Left lobe of liver (tissue), 2 donors: ENCODE measurements around the gene RNU6-9. TPM values are rescaled to one million over a fixed set of nuclear protein-coding genes. Genes with fewer than 3 reads are reported as not detected.
"Not testable (repeated sequence)": the region's sequence is repeated elsewhere in the genome, so short reads cannot be mapped to it uniquely, and the experiment has no call there.

Source experiments
- ATAC-seq: fragments of 200-7000 bp; cut with Tn5 transposase; one replicate; pipeline ENCODE4 v1.9.1; 2020; ENCODE audit warnings: mild to moderate bottlenecking, moderate library complexity
- DNase-seq: peaks from one replicate; pipeline ENCODE4 v3.0.0-alpha.2; 2020; ENCODE audit warnings: low spot score
- total RNA-seq: library from RNA; stranded (reverse); gene quantifications from one replicate; pipeline ENCODE4 v1.2.1, GENCODE V29; 2021
- donor health status: DM: no; HTN: no; CAD: no; lungs with moderate emphysema.
- donor health status: DM: no; HTN: yes; CAD: no.

RNU6-9 gene
- total RNA-seq, 1 donor from 2014 or later = not detected

GRCh38 chr19:876780-877314 is 16.4 kb upstream of the RNU6-9 start:
- ATAC-seq (no peak), DNase-seq (no peak)

DNA sequence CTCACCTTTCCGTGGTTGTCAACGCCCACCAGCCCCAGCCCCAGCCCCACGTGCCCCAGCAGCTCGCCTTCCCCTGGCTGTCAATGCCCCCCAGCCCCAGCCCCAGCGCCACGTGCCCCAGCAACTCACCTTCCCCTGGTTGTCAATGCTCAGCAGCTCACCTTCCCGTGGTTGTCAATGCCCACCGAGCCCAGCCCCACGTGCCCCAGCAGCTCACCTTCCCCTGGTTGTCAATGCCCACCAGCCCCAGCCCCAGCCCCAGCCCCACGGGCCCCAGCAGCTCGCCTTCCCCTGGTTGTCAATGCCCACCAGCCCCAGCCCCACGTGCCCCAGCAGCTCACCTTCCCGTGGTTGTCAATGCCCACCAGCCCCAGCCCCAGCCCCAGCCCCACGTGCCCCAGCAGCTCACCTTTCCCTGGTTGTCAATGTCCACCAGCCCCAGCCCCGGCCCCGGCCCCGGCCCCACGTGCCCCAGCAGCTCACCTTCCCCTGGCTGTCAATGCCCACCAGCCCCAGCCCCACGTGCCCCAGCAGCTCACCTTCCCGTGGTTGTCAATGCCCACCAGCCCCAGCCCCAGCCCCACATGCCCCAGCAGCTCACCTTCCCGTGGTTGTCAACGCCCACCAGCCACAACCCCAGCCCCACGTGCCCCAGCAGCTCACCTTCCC is 15.2 kb upstream of the RNU6-9 start:
- DNase-seq, ATAC-seq: not testable (repeated sequence)

- ATAC-seq, DNase-seq: not testable (repeated sequence)
These were observed 14.3 kb upstream of the RNU6-9 start for GRCh38 chr19:878751-879561.

DNA sequence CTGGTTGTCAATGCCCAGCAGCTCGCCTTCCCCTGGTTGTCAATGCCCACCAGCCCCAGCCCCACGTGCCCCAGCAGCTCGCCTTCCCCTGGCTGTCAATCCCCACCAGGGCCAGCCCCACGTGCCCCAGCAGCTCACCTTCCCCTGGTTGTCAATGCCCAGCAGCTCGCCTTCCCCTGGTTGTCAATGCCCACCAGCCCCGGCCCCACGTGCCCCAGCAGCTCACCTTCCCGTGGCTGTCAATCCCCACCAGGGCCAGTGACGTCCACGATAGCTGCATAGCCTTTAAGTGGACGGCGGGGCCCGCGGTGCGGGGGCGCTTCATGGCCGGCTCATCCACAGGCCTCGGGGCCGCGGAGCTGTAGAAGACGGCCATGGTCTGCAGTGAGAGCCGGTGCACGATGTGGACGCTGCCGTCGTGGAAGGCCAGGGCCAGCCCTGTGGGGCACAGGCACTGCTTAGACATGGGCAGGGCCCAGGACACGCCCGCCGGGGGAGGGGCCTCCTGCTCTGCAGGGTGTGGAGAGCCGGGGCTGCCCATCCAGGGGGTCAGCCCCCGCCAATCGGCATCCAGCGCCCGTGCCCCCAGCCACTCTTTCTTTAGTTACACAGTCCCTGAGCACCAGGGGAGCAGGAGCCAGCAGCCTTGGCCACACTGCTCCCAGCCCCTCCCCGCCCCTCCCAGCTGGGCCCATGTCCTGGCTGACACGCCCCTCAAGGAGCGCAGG is 13.4 kb upstream of the RNU6-9 start:
- no peak for DNase-seq
- ATAC-seq = peak; percentile 8

GRCh38 chr19:881385-882071 is 11.8 kb upstream of the RNU6-9 start:
- ATAC-seq (no peak), DNase-seq (no peak)

DNA sequence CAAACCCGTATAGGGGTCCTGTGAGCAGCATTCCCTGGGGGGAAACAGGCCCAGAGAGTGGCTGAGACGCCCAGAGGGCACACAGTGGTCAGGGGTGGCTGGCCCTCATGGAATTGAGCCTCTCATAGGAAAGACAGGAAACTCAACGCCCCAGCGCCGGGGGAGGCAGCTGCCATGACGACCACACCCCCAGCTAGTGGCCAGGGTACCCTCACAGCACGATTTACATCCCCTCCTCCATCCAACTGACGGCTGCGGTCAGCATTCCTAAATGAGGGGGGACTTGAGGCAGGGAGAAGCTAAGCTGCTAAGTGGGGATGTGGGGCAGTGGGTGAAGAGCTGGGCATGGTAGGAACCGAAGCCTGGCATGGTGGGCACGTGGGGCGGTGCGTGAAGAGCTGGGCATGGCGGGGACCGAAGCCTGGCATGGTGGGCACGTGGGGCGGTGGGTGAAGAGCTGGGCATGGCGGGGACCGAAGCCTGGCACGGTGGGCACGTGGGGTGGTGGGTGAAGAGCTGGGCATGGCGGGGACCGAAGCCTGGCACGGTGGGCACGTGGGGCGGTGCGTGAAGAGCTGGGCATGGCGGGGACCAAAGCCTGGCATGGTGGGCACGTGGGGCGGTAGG is 10.3 kb upstream of the RNU6-9 start:
- ATAC-seq = no peak
- no peak for DNase-seq

DNA sequence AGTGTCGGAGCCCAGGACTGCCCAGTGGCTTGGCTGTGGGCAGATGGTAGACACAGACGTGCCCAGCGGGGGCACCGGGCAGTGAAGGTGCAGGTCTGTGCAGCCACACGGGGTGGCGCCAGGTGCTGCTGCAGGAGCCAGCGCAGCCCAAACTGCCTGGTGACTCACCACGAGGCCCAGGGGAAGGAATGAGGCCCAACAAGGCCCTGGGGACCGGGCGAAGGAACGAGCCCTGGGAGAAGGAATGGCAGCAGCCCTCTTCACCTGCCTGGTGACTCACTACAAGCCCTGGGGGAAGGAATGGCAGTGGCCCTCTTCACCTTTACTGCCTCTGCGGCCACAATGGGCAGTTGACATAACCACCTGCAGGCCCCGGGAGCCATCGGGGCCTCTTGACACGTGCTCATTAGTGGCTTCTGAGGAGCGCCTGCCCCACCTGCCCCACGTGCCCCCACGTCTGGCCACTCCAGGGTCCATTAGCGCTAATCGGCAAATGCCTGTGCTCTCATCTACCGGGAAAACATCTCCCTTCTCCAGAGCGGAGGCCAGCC is 9.5 kb upstream of the RNU6-9 start:
- DNase-seq = no peak
- ATAC-seq = peak; percentile 25

- ATAC-seq (no peak), DNase-seq (no peak)
These were observed 8.7 kb upstream of the RNU6-9 start for GRCh38 chr19:884420-885211.

GRCh38 chr19:885536-886224 is 7.6 kb upstream of the RNU6-9 start:
- ATAC-seq (no peak), DNase-seq (no peak)

GRCh38 chr19:887072-887471 is 6.2 kb upstream of the RNU6-9 start:
- DNase-seq (no peak), ATAC-seq (no peak)

DNA sequence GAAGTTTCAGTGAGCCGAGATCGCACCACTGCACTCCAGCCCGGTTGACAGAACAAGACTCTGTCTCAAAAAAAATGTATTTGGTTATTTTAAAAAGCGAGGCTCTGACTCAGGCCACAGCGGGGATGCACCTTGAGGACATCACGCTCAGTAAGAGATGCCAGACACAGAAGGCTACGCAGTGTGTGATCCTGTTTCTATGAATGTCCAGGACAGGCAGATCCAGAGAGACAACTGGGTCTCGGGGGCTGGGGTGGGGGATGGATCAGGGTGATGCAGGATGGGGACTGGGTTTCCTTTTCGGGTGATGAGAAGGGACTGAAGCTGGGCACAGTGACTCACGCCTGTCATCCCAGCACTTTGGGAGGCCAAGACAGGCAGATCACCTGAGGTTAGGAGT is 5.7 kb upstream of the RNU6-9 start:
- DNase-seq (no peak), ATAC-seq (no peak)

GRCh38 chr19:888581-889385 is 4.5 kb upstream of the RNU6-9 start:
- ATAC-seq (no peak), DNase-seq (no peak)

DNA sequence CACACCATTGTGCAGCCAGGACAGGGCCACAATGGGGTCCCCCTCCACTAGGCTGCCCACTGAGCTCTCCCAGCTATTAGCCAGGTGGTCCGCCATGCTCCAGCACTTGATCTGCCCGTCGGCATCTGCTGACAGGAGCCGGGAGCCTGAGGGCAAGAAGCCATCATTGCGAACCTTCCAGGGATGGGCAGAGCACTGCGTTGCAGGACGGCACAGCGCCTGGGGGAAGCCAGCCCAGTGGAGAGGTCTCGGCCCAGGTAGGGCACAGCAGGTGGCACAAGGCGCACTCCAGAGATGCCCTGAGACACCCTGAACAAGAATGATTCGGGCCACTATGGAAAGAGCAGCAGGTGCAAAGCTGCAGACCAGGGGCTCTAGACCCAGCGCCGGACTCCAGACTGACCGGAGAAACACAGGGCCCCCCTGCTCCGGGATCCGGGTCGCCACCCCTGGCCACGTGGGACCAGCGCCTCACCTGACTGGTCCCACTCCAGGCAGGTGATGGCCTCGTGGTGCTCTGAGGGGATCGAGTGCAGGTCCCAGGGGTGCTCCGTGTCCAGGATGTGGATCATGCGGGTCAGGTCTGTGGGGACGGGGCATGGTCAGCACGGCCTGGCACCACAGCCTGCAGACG is 3.5 kb upstream of the RNU6-9 start:
- ATAC-seq (no peak), DNase-seq (no peak)

DNA sequence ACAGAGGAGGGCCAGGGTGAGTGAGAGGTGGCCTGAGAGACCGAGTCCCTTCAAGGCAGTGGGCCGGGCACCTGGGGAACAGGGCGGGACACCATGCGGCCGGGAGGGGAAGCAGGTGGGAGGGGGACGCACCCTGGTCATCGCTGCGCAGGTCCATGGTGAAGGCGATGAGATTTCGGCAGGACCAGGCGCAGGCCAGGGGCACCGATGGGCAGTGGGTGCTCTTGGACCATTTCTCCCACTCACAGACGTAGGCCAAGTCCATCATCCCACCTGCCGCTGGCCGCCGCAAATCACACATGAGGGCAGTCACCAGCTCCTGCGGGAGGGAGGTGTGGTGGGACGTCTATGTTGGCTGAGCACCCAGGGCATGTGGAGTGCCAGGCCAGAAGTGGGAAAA is 2.5 kb upstream of the RNU6-9 start:
- ATAC-seq (no peak), DNase-seq (no peak)

- not testable (repeated sequence) for ATAC-seq, DNase-seq
These were observed 1.7 kb upstream of the RNU6-9 start for GRCh38 chr19:891421-892200.

- ATAC-seq = no peak
These were observed 916 bp upstream of the RNU6-9 start for GRCh38 chr19:892243-892893.

More at GRCh38 chr19:892243-892893, 916 bp upstream of the RNU6-9 start:
- no peak for DNase-seq
